HG03025 (cell line): ENCODE measurements around the gene LRRC26.
"Not testable (repeated sequence)": the region's sequence is repeated elsewhere in the genome, so short reads cannot be mapped to it uniquely, and the experiment has no call there.

Experiments
- ATAC-seq: cut with Tn5 transposase; IDR thresholded peaks from one replicate; pipeline ENCODE4 v1.9.1; 2021; ENCODE audit warnings: mild to moderate bottlenecking, moderate library complexity; ENCODE audit not compliant: unreplicated experiment, low FRiP score

Gene LRRC26

DNA sequence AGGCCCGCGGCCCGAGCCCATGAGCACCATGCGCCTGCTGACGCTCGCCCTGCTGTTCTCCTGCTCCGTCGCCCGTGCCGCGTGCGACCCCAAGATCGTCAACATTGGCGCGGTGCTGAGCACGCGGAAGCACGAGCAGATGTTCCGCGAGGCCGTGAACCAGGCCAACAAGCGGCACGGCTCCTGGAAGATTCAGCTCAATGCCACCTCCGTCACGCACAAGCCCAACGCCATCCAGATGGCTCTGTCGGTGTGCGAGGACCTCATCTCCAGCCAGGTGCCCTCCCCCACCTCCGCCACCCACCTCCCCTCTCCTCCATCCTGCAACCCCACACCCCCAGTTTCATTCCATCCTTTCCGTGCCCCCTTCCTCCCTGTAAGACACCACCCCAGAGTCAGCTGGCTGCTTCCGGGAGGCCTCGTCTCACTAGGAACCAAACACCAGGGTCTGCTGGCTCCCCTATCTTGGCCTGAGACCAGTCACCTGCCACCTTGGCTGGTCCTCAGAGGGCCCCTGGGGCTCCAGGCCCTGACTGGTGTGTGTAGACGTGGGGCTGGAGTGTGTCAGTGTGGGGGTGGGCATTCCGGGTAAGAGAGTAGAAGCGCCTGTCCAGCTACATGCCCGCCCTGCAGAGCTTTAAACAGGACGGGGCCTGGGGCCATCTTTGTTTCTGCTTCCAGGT is 30.2 kb downstream of the LRRC26 start:
- no peak for ATAC-seq

DNA sequence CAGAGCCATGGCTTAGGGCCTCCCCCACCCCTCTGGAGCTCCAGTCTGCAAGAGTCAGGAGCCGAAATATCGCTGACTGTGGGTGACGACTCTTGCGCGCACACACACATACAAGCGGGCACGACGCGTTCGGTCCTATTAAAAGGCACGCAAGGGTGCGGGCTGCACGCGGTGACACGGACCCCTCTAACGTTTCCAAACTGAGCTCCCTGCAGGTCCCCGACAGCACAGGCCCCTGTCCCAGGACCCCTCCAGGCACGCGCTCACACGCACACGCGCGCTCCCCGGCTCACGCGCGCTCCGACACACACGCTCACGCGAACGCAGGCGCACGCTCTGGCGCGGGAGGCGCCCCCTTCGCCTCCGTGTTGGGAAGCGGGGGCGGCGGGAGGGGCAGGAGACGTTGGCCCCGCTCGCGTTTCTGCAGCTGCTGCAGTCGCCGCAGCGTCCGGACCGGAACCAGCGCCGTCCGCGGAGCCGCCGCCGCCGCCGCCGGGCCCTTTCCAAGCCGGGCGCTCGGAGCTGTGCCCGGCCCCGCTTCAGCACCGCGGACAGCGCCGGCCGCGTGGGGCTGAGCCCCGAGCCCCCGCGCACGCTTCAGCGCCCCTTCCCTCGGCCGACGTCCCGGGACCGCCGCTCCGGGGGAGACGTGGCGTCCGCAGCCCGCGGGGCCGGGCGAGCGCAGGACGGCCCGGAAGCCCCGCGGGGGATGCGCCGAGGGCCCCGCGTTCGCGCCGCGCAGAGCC is 31.0 kb downstream of the LRRC26 start, which contains the start of gene GRIN1:
Gene GRIN1 (plus strand): TSS at position 433 of the 746 bp plus-strand sequence. CDS start 333 bp downstream, outside the sequence.
- no peak for ATAC-seq

GRCh38 chr9:137138058-137138721 is 31.7 kb downstream of the LRRC26 start:
- ATAC-seq = no peak

DNA sequence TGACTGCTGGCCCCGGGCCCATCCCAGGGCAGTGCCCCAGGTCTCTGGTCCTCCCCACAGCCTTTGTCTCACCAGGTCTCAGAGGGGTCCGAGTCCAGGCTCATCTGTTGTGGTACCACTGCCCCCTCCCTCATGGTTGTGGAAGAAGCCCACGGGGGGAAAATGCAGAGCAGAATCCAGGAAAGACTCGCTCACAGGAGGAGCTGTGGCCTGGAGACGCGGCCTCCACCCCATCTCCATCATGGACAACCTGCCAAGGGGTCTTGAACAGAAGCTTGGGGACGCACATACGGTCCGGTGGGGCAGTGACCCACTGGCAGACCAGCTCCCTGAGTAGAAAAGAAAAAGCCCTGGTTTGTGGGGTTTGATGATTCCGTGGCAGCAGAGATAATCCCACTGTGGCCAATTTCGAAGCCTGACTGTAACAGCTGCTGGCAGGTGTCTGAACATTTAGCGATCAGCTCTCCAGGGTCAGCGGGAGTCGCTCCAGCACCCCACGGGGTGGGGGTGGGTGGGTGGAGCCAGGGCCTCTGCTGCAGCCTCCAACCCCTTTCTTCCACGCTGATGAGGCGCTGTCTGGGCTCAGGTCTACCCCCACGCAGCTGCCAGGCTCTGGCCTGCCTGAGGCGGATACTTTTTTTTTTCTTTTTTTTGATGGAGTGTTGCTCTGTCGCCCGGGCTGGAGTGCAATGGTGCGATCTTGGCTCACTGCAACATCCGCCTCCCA is 32.8 kb downstream of the LRRC26 start:
- no peak for ATAC-seq

- ATAC-seq = no peak
Observed at GRCh38 chr9:137136261-137136880, 33.5 kb downstream of the LRRC26 start.

- not testable (repeated sequence) for ATAC-seq
Observed at GRCh38 chr9:137135154-137135553, 34.7 kb downstream of the LRRC26 start.

- no peak for ATAC-seq
Observed at GRCh38 chr9:137134191-137134590, 35.7 kb downstream of the LRRC26 start.

DNA sequence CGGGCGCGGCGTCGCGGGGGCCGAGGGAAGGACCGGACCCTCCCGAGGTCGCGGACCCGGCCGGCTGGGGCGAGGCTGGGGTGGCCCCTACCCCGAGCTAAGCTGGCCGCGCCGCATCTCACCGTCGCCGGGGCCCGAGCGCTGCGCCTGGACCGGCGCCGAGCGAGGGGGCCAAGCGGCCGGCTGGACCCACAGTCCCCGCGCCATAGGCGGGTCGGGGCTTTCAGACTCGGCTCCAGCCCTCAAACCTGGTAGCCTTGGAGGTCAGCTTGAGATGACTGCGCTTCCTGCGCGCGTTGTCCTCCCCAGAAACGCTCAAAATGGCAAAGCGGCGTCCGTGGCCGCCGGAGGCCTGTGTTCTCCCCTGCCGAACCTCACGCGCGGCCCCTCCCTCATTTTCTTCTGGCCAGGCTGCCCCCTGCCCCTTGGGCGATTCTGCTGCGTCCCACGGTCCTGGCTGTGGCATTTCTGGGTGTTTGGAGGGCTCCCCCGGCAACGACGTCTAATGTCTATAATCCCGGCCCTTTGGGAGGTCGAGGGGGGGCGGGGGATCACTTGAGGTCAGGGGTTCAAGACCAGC is 39.6 kb downstream of the LRRC26 start:
- ATAC-seq = no peak

- peak; percentile 64 for ATAC-seq
Observed at GRCh38 chr9:137129456-137130175, 40.2 kb downstream of the LRRC26 start.

DNA sequence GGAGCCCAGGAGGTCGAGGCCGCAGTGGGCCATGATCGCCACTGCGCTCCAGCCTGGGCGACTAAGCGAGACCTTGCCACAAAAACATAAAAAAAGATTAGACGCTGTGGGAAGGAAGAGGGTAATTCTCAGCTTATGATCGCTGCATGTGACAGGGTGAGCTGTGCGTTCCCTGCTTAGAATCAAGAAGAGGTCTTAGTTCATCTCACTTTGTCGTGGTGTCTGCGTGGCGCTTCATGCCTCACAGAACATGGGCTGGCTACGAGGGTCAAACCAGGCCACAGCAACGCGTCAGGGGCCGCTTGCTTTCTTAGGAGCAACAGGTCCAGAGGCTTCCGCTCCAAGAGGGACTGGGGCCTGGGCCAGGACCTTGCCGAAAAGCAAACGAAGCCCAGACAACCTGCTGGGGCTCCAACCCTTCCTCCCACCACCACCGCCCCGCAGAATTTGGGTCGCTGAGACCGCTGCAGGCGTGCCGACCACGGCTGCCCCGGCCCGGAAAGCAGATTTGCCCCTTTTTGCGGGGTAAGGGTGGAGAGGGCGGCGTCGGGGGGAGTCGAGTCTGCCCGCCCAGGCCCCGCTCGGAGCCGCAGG is 40.9 kb downstream of the LRRC26 start:
- no peak for ATAC-seq

DNA sequence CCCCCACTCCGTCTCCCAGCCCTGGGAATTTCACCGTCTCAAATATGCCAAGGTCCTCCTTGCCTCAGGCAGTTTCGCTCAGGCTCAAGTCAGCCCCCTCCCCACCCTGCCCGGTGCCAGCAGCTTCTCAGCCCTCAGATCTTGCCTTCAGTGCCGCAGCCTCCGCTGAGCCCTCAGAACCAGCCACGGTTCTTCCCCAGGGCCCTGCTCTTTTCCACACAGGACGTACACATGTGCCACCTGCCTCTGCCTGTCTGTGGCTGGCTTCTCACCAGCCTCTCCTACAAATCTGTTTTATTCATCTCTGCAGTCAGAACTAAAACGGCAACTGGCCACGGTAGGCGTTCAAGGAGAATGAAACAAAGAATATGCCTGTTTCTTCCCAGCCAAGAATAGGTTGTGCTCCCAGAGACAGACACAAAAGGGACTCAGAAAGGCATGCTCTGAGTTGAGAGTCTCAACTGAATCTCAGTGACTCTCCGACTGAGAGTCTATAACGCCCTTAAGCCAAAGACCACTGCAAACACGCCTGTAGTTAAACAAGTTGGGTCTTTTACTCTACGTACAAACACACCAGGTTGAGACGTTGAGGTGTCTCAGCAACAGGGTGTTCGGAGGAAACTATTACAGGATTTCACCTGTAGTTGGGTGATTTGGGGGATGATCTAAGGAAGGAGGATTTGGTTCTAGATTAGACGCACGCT is 41.5 kb downstream of the LRRC26 start:
- no peak for ATAC-seq

GRCh38 chr9:137127301-137128157 is 42.3 kb downstream of the LRRC26 start:
- ATAC-seq = no peak

- no peak for ATAC-seq
Observed at GRCh38 chr9:137126786-137127185, 43.1 kb downstream of the LRRC26 start.

GRCh38 chr9:137123952-137124462 is 45.8 kb downstream of the LRRC26 start:
- ATAC-seq = not testable (repeated sequence)

DNA sequence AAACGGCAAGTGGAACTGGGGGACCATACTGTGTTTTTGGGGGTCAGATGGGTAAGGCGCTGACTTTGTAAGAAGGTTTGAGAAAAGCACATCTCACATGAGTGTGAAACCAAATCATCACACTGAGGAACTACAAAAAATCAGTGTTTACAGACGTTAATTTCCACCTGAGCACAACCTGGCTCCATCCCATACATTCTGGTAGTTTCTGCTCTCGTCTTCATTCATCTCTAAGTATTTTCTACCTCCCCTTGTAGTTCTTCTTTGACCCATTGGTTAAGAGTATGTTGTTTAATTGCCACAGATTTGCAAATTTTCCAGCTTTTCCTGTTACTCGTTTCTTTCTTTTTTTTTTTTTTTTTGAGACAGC is 46.4 kb downstream of the LRRC26 start:
- no peak for ATAC-seq

GRCh38 chr9:137122796-137123467 is 46.9 kb downstream of the LRRC26 start:
- not testable (repeated sequence) for ATAC-seq
